Fibroblast of upper back skin (primary cell): Measurements from ENCODE around the gene FALEC.

Source experiments
- DNase-seq: peaks from one replicate; pipeline ENCODE4 v3.0.0-alpha.2; 2013

Gene FALEC

GRCh38 chr1:150512846-150513245, 2.7 kb upstream of the FALEC start:
- DNase-seq, result no peak

- no peak for DNase-seq
Measured at GRCh38 chr1:150513351-150513791, 2.2 kb upstream of the FALEC start.

DNA sequence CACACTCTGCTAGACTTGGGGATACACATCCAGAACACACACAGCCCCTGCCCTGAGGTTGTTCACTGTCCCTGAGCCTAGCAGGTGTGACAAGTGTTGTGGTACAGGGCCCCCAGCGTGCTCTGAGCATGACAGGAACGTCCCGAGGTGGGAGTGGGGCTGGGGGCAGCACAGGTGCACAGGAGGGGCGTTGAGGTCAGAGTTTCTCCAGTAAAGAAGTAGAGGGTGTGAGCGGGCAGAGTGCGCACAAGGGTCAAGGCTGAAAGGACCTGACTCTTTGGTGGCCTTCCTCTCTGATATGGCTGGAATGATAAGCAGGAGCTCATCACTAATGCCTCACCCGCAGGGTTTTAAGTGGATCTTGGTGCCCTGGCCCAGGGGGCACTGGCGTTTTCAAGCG, 1.3 kb upstream of the FALEC start:
- DNase-seq, result no peak

DNA sequence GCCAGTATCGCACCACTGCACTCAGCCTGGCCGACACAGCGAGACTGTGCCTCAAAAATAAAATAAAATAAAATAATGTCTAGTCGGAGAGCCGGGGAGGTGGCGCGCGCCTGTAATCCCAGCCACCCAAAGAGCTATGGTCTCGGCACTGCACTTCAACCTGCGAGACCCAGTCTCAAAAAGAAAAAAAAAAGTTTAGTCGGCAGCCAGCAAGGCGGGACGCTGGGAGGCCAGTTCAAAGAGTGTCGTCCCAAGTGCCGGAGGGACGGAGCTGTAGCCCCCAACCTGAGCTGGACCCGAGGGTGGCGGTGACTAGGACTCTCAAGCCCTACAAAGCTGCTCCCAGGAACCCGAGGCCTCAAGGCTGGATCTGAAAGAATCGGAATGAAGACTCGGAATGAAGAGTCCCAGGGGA, 632 bp upstream of the FALEC start:
- DNase-seq, result no peak

DNA sequence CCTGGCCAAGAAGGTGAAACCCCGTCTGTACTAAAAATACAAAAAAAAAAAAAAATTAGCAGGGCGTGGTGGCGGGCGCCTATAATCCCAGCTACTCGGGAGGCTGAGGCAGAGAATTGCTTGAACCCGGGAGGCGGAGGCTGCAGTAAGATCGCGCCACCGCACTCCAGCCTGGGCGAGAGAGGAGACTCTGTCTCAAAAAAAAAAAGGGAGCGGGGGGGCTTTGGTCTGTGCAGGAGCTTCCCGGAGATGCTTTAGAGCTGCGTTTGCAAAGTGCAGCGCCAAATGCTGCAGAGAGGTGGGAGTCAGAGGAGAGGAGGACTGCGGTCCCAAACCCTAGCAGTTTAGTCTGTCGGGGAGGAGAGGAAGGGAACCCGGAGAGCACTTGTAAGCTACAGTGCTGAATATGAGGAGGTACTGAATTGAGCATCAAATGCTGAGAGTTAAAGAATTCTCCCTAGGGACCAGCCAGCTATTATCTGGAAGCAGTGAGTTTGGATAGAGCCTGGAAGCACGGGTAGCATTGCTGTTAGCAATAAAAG, 569 bp downstream of the FALEC start:
- DNase-seq, result no peak

DNA sequence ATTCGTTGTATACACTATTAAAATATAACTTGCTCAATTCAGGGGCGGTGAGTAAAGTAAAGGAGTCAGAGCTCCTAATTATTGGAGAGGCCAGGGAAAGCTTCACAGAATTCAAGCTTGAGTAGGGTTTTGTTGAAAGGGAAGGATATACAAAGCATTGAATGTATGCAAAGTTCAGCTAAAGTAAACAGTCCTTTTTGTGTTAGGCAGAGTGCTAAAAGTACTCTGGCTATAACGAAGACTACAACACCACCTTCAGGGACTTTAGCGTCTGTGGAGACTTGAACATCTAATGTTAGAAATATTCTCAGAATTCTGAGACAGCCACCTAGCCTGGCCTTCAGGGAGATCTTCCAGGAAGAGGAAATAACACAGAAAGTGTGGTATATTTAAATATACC, 1.1 kb downstream of the FALEC start:
- DNase-seq, result no peak

DNA sequence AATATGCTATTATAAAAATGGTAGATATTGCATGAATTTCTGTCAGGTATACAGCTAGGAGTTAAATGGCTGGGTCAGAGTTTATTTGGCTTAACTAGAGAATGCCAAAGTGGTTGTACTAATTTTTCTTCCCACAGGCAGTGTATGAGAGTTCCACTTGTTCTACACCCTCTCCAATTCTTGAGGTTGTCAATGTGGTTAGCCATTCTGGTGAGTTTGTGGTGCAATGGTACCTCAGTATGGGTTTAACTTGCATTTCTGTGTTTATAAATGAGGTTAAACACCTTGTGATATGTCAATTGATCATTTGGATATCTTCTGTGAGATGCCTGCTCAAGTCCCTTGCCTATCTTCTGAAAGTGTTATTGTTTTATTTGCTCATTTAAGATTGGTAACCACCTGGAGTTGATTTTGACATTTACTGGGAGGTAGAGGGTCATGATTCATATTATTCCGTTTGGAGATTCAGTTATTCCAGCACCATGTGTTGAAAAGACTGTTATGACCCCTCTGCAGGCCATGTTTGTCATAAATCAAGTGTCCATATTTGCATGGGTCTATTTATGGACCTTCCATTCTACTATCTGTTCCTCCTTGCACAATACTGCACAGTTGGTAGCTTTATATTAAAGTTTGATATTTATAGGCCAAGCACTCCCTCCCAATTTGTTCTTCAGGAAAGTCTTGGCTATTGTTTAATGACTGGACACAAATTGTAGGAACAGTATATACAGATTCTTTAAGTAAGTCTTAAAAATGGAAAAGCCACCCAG, 5.8 kb downstream of the FALEC start:
- no peak for DNase-seq

DNA sequence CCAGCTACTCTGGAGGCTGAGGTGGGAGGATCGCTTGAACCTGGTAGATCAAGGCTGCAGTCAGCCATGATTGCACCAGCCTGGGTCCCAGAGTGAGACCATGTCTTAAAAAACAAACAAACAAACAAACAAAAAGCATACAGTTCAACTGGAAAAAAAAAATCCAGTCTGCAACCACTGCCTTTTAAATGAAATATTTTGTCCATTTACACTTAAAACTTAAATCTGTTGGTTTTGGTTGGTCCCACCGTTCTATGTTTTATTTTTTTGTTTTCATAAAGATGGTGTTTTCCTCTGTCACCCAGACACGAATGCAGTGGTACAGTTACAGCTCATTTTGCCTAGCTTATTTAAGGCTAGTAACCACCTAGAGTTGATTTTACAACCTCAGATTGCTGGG, 9.8 kb downstream of the FALEC start:
- DNase-seq, result no peak

GRCh38 chr1:150528196-150528595, 12.6 kb downstream of the FALEC start:
- peak; percentile 75 for DNase-seq

- peak; percentile 60 for DNase-seq
Measured at GRCh38 chr1:150529017-150529416, 13.5 kb downstream of the FALEC start.

GRCh38 chr1:150530491-150531159, 15.1 kb downstream of the FALEC start:
- no peak for DNase-seq

GRCh38 chr1:150532860-150533259, 17.3 kb downstream of the FALEC start:
- DNase-seq, result no peak

GRCh38 chr1:150534002-150534401, 18.4 kb downstream of the FALEC start:
- DNase-seq, result no peak

- DNase-seq, result peak; percentile 55
Measured at GRCh38 chr1:150535511-150536287, 20.1 kb downstream of the FALEC start.

DNA sequence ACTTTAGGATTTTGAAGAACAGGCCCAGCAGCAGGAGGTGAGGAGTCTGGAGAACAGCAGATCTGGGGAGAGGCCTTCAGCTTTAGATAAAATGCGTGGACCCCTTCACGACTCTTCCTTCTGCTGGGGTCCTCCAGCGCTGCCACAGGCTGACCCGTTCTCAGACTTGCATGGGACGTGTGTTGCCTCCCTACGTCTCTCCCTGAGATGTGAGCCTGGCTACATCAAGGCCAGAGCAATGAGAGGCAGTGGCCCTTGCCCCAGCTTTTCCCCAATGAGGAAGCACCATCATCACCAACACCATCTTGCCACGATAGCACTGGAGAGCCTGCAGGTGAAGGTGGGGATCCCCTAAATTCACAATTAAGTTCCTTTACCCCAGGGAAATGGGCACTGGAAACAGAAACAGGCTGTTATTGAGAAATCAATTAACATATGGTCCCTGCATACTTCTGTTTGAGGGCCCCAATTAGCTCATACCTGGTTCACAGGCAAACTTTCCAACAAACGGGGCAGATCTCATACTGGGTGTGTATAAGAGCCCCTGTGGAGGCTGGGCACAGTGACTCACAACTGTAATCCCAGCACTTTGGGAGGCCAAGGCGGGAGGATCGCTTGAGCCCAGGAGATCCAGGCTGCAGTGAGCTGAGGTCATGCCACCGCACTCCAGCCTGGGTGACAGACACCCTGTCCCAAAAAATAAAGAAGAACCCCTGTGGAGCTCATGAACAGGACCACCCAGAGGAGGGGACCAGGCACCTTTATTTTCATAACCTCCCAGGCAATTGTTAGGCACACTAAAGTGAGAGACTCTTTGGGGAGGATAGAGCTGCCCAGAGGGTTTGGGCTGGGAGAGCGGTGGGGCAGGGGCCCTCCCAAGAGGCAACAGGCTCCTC, 21.5 kb downstream of the FALEC start:
- no peak for DNase-seq

GRCh38 chr1:150537732-150538684, 22.5 kb downstream of the FALEC start:
- peak; percentile 89 for DNase-seq

GRCh38 chr1:150543500-150544143, 28.1 kb downstream of the FALEC start:
- DNase-seq, result peak; percentile 34

- no peak for DNase-seq
Measured at GRCh38 chr1:150544204-150544603, 28.7 kb downstream of the FALEC start.

GRCh38 chr1:150545486-150546032, 30.0 kb downstream of the FALEC start:
- DNase-seq, result no peak

DNA sequence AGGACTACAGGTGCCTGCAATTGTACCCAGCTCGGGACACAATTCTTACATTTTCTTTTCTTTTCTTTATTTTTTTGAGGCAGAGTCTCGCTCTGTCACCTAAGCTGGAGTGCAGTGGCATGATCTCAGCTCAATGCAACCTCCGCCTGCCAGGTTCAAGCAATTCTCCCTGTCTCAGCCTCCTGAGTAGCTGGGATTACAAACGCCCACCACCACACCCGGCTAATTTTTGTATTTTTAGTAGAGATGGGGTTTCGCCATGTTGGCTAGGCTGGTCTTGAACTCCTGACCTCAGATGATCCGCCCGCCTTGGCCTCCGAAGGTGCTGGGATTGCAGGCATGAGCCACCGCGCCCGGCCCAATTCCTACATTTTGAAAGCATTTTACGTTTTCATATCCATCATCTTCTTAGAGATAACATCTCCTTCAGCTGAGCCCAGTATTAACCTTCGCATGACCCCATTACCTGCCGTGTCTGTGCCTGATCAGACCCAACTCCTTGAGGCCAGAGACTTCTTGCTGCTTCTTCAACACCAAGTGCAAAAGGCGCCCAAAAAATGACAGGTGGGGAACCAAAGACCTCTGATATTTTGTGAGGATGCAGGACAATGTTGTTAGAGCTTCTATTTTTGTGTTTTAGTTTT, 30.9 kb downstream of the FALEC start:
- no peak for DNase-seq
